ENCODE results near the gene NR2F6.

NR2F6 gene

GRCh38 chr19:17286263-17286662 lies 40.5 kb upstream of the NR2F6 start:
- TF ChIP-seq CTCF (IDR thresholded peaks at IDR 0.05; ENCODE audit: extremely low read depth, insufficient read depth, missing control alignments) = no peak
- no peak for DNase-seq (ENCODE audit: low spot score)
- in situ Hi-C loops (cut with MboI; ENCODE audit: low pct_unique_long_range_greater_than_20kb, low sequenced_read_pairs, unreplicated experiment) = no loop called here

- in situ Hi-C loops (cut with MboI; ENCODE audit: low pct_unique_long_range_greater_than_20kb, low sequenced_read_pairs, unreplicated experiment) = no loop called here
- DNase-seq (ENCODE audit: low spot score) = no peak
- TF ChIP-seq CTCF (IDR thresholded peaks at IDR 0.05; ENCODE audit: extremely low read depth, insufficient read depth, missing control alignments) = no peak
Measured at GRCh38 chr19:17285415-17286135, 39.9 kb upstream of the NR2F6 start.

GRCh38 chr19:17283504-17283996 lies 37.8 kb upstream of the NR2F6 start:
- in situ Hi-C loops (cut with MboI; ENCODE audit: low pct_unique_long_range_greater_than_20kb, low sequenced_read_pairs, unreplicated experiment) = no loop called here
- TF ChIP-seq CTCF (IDR thresholded peaks at IDR 0.05; ENCODE audit: extremely low read depth, insufficient read depth, missing control alignments) = no peak
- DNase-seq (ENCODE audit: low spot score) = no peak

GRCh38 chr19:17282488-17283125 lies 36.9 kb upstream of the NR2F6 start:
- peak; percentile 96 for TF ChIP-seq CTCF (IDR thresholded peaks at IDR 0.05; ENCODE audit: extremely low read depth, insufficient read depth, missing control alignments)
- in situ Hi-C loops (cut with MboI; ENCODE audit: low pct_unique_long_range_greater_than_20kb, low sequenced_read_pairs, unreplicated experiment) = no loop called here
- DNase-seq (ENCODE audit: low spot score) = peak; percentile 91

GRCh38 chr19:17281391-17282304 lies 35.9 kb upstream of the NR2F6 start, which contains the start of gene ANKLE1:
Gene ANKLE1 (plus strand): TSS chr19:17281901. CDS start chr19:17281921, 20 bp downstream.
- TF ChIP-seq CTCF (IDR thresholded peaks at IDR 0.05; ENCODE audit: extremely low read depth, insufficient read depth, missing control alignments) = no peak
- in situ Hi-C loops (cut with MboI; ENCODE audit: low pct_unique_long_range_greater_than_20kb, low sequenced_read_pairs, unreplicated experiment) = no loop called here
- DNase-seq (ENCODE audit: low spot score) = peak; percentile 84

GRCh38 chr19:17279436-17279835 lies 33.7 kb upstream of the NR2F6 start:
- no peak for DNase-seq (ENCODE audit: low spot score)
- in situ Hi-C loops (cut with MboI; ENCODE audit: low pct_unique_long_range_greater_than_20kb, low sequenced_read_pairs, unreplicated experiment) = no loop called here
- TF ChIP-seq CTCF (IDR thresholded peaks at IDR 0.05; ENCODE audit: extremely low read depth, insufficient read depth, missing control alignments) = no peak
